ENCODE results near the gene E2F6.
"Not testable (repeated sequence)": the region's sequence is repeated elsewhere in the genome, so short reads cannot be mapped to it uniquely, and the experiment has no call there.

E2F6 gene

GRCh38 chr2:11408959-11409571, 56.9 kb downstream of the E2F6 start:
- TF ChIP-seq GATA1 (IDR thresholded peaks at IDR 0.05; ENCODE audit: low read depth, low read length), result no peak
- no peak for TF ChIP-seq POLR2A (IDR thresholded peaks at IDR 0.05; ENCODE audit: low read length)
- DNase-seq, result no peak

GRCh38 chr2:11407413-11407812, 58.5 kb downstream of the E2F6 start:
- no peak for DNase-seq
- TF ChIP-seq POLR2A (IDR thresholded peaks at IDR 0.05; ENCODE audit: low read length) (no peak), GATA1 (IDR thresholded peaks at IDR 0.05; ENCODE audit: low read depth, low read length) (no peak)

GRCh38 chr2:11406958-11407381, 59.0 kb downstream of the E2F6 start:
- DNase-seq, result no peak
- no peak for TF ChIP-seq GATA1 (IDR thresholded peaks at IDR 0.05; ENCODE audit: low read depth, low read length)
- no peak for TF ChIP-seq POLR2A (IDR thresholded peaks at IDR 0.05; ENCODE audit: low read length)

GRCh38 chr2:11406267-11406957, 59.5 kb downstream of the E2F6 start:
- TF ChIP-seq POLR2A (IDR thresholded peaks at IDR 0.05; ENCODE audit: low read length) (no peak), GATA1 (IDR thresholded peaks at IDR 0.05; ENCODE audit: low read depth, low read length) (no peak)
- no peak for DNase-seq

- TF ChIP-seq GATA1 (IDR thresholded peaks at IDR 0.05; ENCODE audit: low read depth, low read length), result no peak
- TF ChIP-seq POLR2A (IDR thresholded peaks at IDR 0.05; ENCODE audit: low read length), result no peak
- DNase-seq, result no peak
These were observed 60.2 kb downstream of the E2F6 start for GRCh38 chr2:11405599-11406266.

GRCh38 chr2:11405074-11405406, 60.9 kb downstream of the E2F6 start:
- DNase-seq, result not testable (repeated sequence)

GRCh38 chr2:11404376-11405073, 61.4 kb downstream of the E2F6 start:
- no peak for DNase-seq
- TF ChIP-seq GATA1 (IDR thresholded peaks at IDR 0.05; ENCODE audit: low read depth, low read length) (no peak), POLR2A (IDR thresholded peaks at IDR 0.05; ENCODE audit: low read length) (no peak)

- TF ChIP-seq POLR2A (IDR thresholded peaks at IDR 0.05; ENCODE audit: low read length), result no peak
- no peak for TF ChIP-seq GATA1 (IDR thresholded peaks at IDR 0.05; ENCODE audit: low read depth, low read length)
- no peak for DNase-seq
These were observed 63.5 kb downstream of the E2F6 start for GRCh38 chr2:11402436-11402835.

GRCh38 chr2:11399438-11399762, 66.6 kb downstream of the E2F6 start:
- no peak for DNase-seq
- no peak for TF ChIP-seq GATA1 (IDR thresholded peaks at IDR 0.05; ENCODE audit: low read depth, low read length)
- no peak for TF ChIP-seq POLR2A (IDR thresholded peaks at IDR 0.05; ENCODE audit: low read length)

- TF ChIP-seq GATA1 (IDR thresholded peaks at IDR 0.05; ENCODE audit: low read depth, low read length) (no peak), POLR2A (IDR thresholded peaks at IDR 0.05; ENCODE audit: low read length) (peak; percentile 24)
- peak; percentile 67 to 76 for DNase-seq
These were observed 67.1 kb downstream of the E2F6 start for GRCh38 chr2:11398750-11399437.

GRCh38 chr2:11397513-11397912, 68.4 kb downstream of the E2F6 start:
- TF ChIP-seq POLR2A (IDR thresholded peaks at IDR 0.05; ENCODE audit: low read length) (no peak), GATA1 (IDR thresholded peaks at IDR 0.05; ENCODE audit: low read depth, low read length) (no peak)
- no peak for DNase-seq

- DNase-seq, result no peak
- TF ChIP-seq GATA1 (IDR thresholded peaks at IDR 0.05; ENCODE audit: low read depth, low read length) (no peak), POLR2A (IDR thresholded peaks at IDR 0.05; ENCODE audit: low read length) (no peak)
These were observed 69.2 kb downstream of the E2F6 start for GRCh38 chr2:11396467-11397445.

GRCh38 chr2:11396021-11396420, 69.9 kb downstream of the E2F6 start:
- no peak for TF ChIP-seq GATA1 (IDR thresholded peaks at IDR 0.05; ENCODE audit: low read depth, low read length)
- TF ChIP-seq POLR2A (IDR thresholded peaks at IDR 0.05; ENCODE audit: low read length), result no peak
- no peak for DNase-seq

All from erythroblast (primary cell).